ENCODE results near the gene UBL7. TPM values are rescaled to one million over a fixed set of nuclear protein-coding genes. Genes with fewer than 3 reads are reported as not detected.

The UBL7 gene
- total and polyA plus RNA-seq, 2 of the 8 experiments (the other 6 are each of a cell fraction or from before 2014, with no cell fraction given) = 71.5 to 183 TPM

GRCh38 chr15:74432968-74433591 lies 27.9 kb downstream of the UBL7 start:
- no peak overlapping the region for H3K27ac ChIP-seq (ENCODE audit: low read depth, low read length)
- peak overlapping the region; percentile 69 for H4K8ac ChIP-seq (ENCODE audit: extremely low read depth, insufficient read depth, low read length)
- H2BK120ac ChIP-seq (replicated peaks; ENCODE audit: low read depth, low read length) = no peak overlapping the region
- H4K91ac ChIP-seq (replicated peaks; ENCODE audit: insufficient read length, low read length) = no peak overlapping the region
- ChIA-PET POLR2A (ENCODE audit: partially characterized antibody) (interaction anchor here (1.1 to 1.4 kb wide), 2 partner anchors 11 to 19 kb away, joined by 3 to 4 read pairs; no protein-coding TSS in a partner anchor), CTCF (ENCODE audit: partially characterized antibody) (interaction anchor here (0.9 to 41.3 kb wide), 4 partner anchors 15 to 103 kb away, joined by 3 to 1311 read pairs (median 4); partner anchors contain the start of gene CYP11A1)
- H3K9ac ChIP-seq (replicated peaks in 1 of 4; ENCODE audit: extremely low read depth in 1 of 4, low read depth in 3 of 4, low read length in 3 of 4) = peak overlapping the region in 3 of 4 experiments; percentile 42 to 58 (median 56); a peak in 6 of 7 replicates
- H3K18ac ChIP-seq (ENCODE audit: extremely low read depth, low read length) = peak overlapping the region; percentile 60; the same call in 1 of the 2 replicates
- peak overlapping the region; percentile 70 to 89 (median 76) for H3K4me3 ChIP-seq (ENCODE audit: extremely low read depth in 1 of 4, insufficient read depth in 2 of 4, low read depth in 3 of 4, low read length in 4 of 4)
- H2AK5ac ChIP-seq (ENCODE audit: low read depth, low read length) = no peak overlapping the region
- H4K20me1 ChIP-seq (replicated peaks in 1 of 2; ENCODE audit: control insufficient read depth in 1 of 2, insufficient read depth in 2 of 2, low read length in 2 of 2) = peaks cover 10 to 20% of the 10 kb centered on the region in 2 experiments
- no peak overlapping the region for H2BK5ac ChIP-seq (ENCODE audit: low read depth, low read length)
- H3K36me3 ChIP-seq (ENCODE audit: control insufficient read depth in 2 of 4, insufficient read depth in 4 of 4, low read length in 3 of 4) = no peaks in the 10 kb centered on the region
- no peaks in the 10 kb centered on the region for H3K9me3 ChIP-seq (ENCODE audit: insufficient read depth in 2 of 2, low read depth in 1 of 2, low read length in 1 of 2)
- H3K4me2 ChIP-seq (ENCODE audit: insufficient read depth in 1 of 2, low read depth in 2 of 2, low read length in 2 of 2) = peak overlapping the region; percentile 75 to 90
- no peak overlapping the region for H2BK20ac ChIP-seq (ENCODE audit: low read length)
- no peak overlapping the region; the same call in 1 of the 2 replicates for H2BK15ac ChIP-seq (ENCODE audit: low read length)
- peaks cover 16% of the 10 kb centered on the region; the same call in 1 of the 2 replicates for H3K23me2 ChIP-seq (ENCODE audit: low read depth, low read length)
- H3K4ac ChIP-seq (replicated peaks; ENCODE audit: insufficient read length, low read depth, low read length) = no peak overlapping the region
- H2BK12ac ChIP-seq (ENCODE audit: low read depth, low read length) = no peak overlapping the region
- H3K14ac ChIP-seq (ENCODE audit: insufficient read length) = no peak overlapping the region
- peak overlapping the region; percentile 54 for H3K56ac ChIP-seq (replicated peaks; ENCODE audit: insufficient read length, low read depth, low read length)
- H3K4me1 ChIP-seq (replicated peaks in 1 of 4; ENCODE audit: control insufficient read depth in 3 of 4, insufficient read depth in 4 of 4, low read length in 3 of 4) = peaks cover 0 to 12% (median 7%) of the 10 kb centered on the region in 4 experiments; a peak in 6 of 7 replicates
- H4K5ac ChIP-seq (ENCODE audit: insufficient read length, low read depth, low read length) = no peak overlapping the region
- no peak for FAIRE-seq
- H2AFZ ChIP-seq (ENCODE audit: low read length) = no peak overlapping the region
- WGBS, 2 experiments (ENCODE audit: extremely low coverage in 1 of 2, insufficient coverage in 1 of 2, insufficient read length in 1 of 2, insufficient replicate concordance in 2 of 2, low coverage in 1 of 2, low lambda C conversion rate in 2 of 2, missing lambda C conversion rate in 1 of 2) = 2% methylated on average over 17 of the region's 64 CpGs; no CpG with 5 or more reads in 1 of the 2 experiments
- peaks cover 0 to 14% (median 10%) of the 10 kb centered on the region in 4 experiments; a peak in 5 of 7 replicates for H3K27me3 ChIP-seq (replicated peaks in 1 of 4; ENCODE audit: control insufficient read depth in 3 of 4, extremely low read depth in 1 of 4, insufficient read depth in 3 of 4, low read length in 3 of 4)
- no peaks in the 10 kb centered on the region; the same call in none of the 2 replicates for H3K79me1 ChIP-seq (ENCODE audit: low read depth, low read length)
- H3K23ac ChIP-seq (ENCODE audit: insufficient read length) = no peak overlapping the region
- no peak for DNase-seq (ENCODE audit: low read depth in 1 of 2, low spot score in 2 of 2)
- H3K79me2 ChIP-seq (ENCODE audit: control insufficient read depth in 1 of 2, insufficient read depth in 2 of 2, low read length in 2 of 2) = peaks cover 0 to 22% of the 10 kb centered on the region in 2 experiments; a peak in 2 of 4 replicates
- TF ChIP-seq SIN3A (conservative IDR thresholded peaks at IDR 0.05 in 1 of 2, IDR thresholded peaks at IDR 0.05 in 1 of 2; ENCODE audit: low read depth in 1 of 2, low read length in 2 of 2) (0 out of 4 replicates have a peak, but pooled peaks of 1 of the 2 experiments have one; percentile 34), TBP (IDR thresholded peaks at IDR 0.05; ENCODE audit: low read depth, low read length) (no peak), RBBP5 (IDR thresholded peaks at IDR 0.05; ENCODE audit: borderline replicate concordance, low read depth, low read length) (no peak; the same call in 1 of the 2 replicates), HDAC6 (IDR thresholded peaks at IDR 0.05; ENCODE audit: low read depth, low read length) (no peak), SIRT6 (IDR thresholded peaks at IDR 0.05; ENCODE audit: low read length) (no peak), POLR2A (IDR thresholded peaks at IDR 0.05; ENCODE audit: control extremely low read depth in 1 of 2, low read depth in 2 of 2, low read length in 2 of 2) (no peak), PHF8 (conservative IDR thresholded peaks at IDR 0.05; ENCODE audit: low read depth, low read length) (no peak)
- TF ChIP-seq, protein P1, sequence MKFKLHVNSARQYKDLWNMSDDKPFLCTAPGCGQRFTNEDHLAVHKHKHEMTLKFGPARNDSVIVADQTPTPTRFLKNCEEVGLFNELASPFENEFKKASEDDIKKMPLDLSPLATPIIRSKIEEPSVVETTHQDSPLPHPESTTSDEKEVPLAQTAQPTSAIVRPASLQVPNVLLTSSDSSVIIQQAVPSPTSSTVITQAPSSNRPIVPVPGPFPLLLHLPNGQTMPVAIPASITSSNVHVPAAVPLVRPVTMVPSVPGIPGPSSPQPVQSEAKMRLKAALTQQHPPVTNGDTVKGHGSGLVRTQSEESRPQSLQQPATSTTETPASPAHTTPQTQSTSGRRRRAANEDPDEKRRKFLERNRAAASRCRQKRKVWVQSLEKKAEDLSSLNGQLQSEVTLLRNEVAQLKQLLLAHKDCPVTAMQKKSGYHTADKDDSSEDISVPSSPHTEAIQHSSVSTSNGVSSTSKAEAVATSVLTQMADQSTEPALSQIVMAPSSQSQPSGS (IDR thresholded peaks at IDR 0.05; ENCODE audit: low read length) = no peak

Data from H1 (cell line).